LNCaP clone FGC (cell line): Measurements from ENCODE around the gene HS1BP3.

ENCODE experiments used
- DNase-seq: peaks from one replicate; pipeline ENCODE4 v3.0.0-alpha.2; 2011; ENCODE audit warnings: low read depth
- H3K4me3 ChIP-seq: 2 replicates; pipeline ENCODE4 v1.5.1; 2011; ENCODE audit warnings: mild to moderate bottlenecking, low read depth, low read length, control low read depth
- CTCF ChIP-seq: IDR thresholded peaks from 2 replicates; pipeline ENCODE4 v1.5.1; 2012; ENCODE audit warnings: mild to moderate bottlenecking; ENCODE audit not compliant: control insufficient read depth, insufficient read depth; ENCODE audit errors: extremely low read depth

The HS1BP3 gene

GRCh38 chr2:20582600-20583221 lies 68.2 kb downstream of the HS1BP3 start:
- DNase-seq, result no peak
- no peak overlapping the region for H3K4me3 ChIP-seq
- TF ChIP-seq CTCF, result no peak

GRCh38 chr2:20580690-20581437 lies 70.0 kb downstream of the HS1BP3 start:
- no peak overlapping the region for H3K4me3 ChIP-seq
- no peak for TF ChIP-seq CTCF
- no peak for DNase-seq

- no peak for DNase-seq
- TF ChIP-seq CTCF, result no peak
- no peak overlapping the region for H3K4me3 ChIP-seq
These were observed 71.0 kb downstream of the HS1BP3 start for GRCh38 chr2:20579866-20580265.

- no peak for TF ChIP-seq CTCF
- H3K4me3 ChIP-seq, result no peak overlapping the region
- DNase-seq, result no peak
These were observed 71.7 kb downstream of the HS1BP3 start for GRCh38 chr2:20578895-20579825.

GRCh38 chr2:20578266-20578894 lies 72.5 kb downstream of the HS1BP3 start:
- TF ChIP-seq CTCF, result no peak
- no peak overlapping the region for H3K4me3 ChIP-seq
- DNase-seq, result no peak

- no peak for DNase-seq
- no peak overlapping the region for H3K4me3 ChIP-seq
- no peak for TF ChIP-seq CTCF
These were observed 73.2 kb downstream of the HS1BP3 start for GRCh38 chr2:20577495-20578235.
